Stimulated activated CD8-positive, alpha-beta memory T cell treated with anti-CD3 and anti-CD28 coated beads, Interleukin-4, amount 100 ng/mL, for 4 hours (primary cell): Measurements from ENCODE around the gene GOLGA8R.
"Not testable (repeated sequence)": the region's sequence is repeated elsewhere in the genome, so short reads cannot be mapped to it uniquely, and the experiment has no call there.

Experiments
- DNase-seq, 2 donors: peaks; one replicate each; pipeline ENCODE4 v3.0.0-alpha.2; 2020; ENCODE audit warnings: low read depth in 2 of 2, low spot score in 1 of 2

The GOLGA8R gene

GRCh38 chr15:30355043-30355442 lies 59.0 kb downstream of the GOLGA8R start:
- DNase-seq, result not testable (repeated sequence)
